Dermis microvascular lymphatic vessel endothelial cell (primary cell): ENCODE results near the gene MOGAT1. TPM values are rescaled to one million over a fixed set of nuclear protein-coding genes. Genes with fewer than 3 reads are reported as not detected.

Experiments used
- DNase-seq, 2 donors: peaks; one replicate each; pipeline versions ENCODE4 v3.0.0 to v3.0.0-alpha.2; 2010; ENCODE audit warnings: low read depth in 2 of 2
- total RNA-seq: library from RNA; depleted of rRNA; stranded (reverse); fragments of >200 nt; gene quantifications from 2 replicates; pipeline ENCODE4 v1.2.1, GENCODE V29; 2014

MOGAT1 gene
- total RNA-seq: not detected in 2 replicates

- peak in 1 of 2 donors; percentile 23 for DNase-seq
These were observed at the start of gene MOGAT1 for GRCh38 chr2:222671259-222672067. MOGAT1 (plus strand) TSS chr2:222671658; CDS start chr2:222671786, 128 bp downstream.

DNA sequence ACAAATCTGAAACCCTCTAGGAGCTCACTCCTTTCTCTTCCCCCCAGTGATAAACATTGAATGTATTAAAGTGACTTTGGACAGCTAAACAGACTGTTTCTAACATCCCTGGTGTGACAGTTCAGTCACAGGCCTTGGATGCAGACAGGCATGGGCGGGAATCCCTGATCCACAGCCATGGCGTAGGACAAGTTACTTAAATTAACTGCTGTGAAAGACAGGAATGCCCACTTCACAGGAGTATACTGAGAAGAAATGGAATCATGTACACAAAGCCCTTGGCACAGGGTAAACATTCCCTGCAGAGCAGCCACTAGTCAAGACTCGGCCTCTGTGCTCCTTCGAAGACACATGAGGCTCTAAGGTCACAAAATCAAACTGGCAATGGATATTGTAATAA is 49.6 kb upstream of the MOGAT1 start:
- no peak for DNase-seq

- no peak for DNase-seq
These were observed 48.5 kb upstream of the MOGAT1 start for GRCh38 chr2:222622910-222623309.

- no peak for DNase-seq
These were observed 47.6 kb upstream of the MOGAT1 start for GRCh38 chr2:222623756-222624309.

DNA sequence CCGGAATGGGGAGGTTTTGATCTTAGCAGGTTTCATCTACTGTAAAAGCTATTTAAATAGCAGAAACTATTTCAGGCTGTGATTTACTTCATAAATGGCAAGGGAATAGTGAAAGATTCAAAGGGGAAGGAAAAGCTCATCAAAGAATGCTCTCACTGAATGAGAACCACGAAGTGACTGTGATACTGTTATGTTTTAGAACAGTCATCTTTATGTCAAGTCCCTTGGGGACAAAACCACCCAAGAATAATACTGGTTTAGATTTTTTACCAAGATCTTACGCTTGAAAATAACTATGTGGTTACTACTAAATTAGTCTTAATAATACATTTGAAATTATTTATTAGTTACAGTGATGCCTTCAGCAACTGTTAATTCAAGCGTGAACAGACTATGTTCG is 43.7 kb upstream of the MOGAT1 start:
- no peak for DNase-seq

DNA sequence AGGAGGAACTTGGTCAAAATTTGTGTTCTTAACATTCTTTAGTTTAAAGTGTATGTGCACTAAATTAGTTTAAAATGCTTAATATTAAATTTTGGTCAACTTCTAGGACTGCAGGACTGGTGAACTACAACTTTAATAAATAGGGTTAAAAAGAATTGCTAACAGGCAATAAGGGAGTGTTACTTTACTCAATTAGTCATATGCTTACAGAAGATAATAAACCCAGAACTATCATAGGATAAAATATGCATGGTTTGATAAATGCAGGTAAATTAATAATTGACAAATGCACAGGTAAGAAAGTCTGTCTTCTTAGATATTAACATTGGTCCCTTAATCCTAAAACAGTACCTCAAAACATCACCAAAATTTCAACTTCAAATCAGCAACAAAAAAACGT is 36.2 kb upstream of the MOGAT1 start:
- no peak for DNase-seq

GRCh38 chr2:222637067-222637466 is 34.4 kb upstream of the MOGAT1 start:
- no peak for DNase-seq

GRCh38 chr2:222641336-222641735 is 30.1 kb upstream of the MOGAT1 start:
- DNase-seq: no peak

- DNase-seq: no peak
These were observed 28.3 kb upstream of the MOGAT1 start for GRCh38 chr2:222643134-222643533.

DNA sequence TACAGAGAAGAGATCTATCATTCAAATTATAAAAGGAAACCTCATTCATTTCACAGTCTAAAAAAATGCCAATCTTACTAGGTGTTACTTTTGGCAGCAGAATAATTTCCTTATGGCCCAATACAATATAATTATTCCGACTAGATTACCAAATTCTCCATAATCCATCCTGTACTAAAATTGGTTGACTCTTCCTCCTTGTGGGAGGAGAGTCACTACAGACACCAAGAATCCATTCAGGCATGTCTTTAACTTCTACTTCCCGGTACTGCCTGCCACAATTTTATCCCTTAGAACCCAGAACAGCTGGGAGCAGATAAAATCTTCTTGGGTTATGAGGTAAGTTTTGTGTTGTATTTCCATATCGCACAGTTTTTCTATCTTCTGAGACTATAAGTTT is 25.4 kb upstream of the MOGAT1 start:
- no peak for DNase-seq

GRCh38 chr2:222649801-222650200 is 21.7 kb upstream of the MOGAT1 start:
- no peak for DNase-seq

DNA sequence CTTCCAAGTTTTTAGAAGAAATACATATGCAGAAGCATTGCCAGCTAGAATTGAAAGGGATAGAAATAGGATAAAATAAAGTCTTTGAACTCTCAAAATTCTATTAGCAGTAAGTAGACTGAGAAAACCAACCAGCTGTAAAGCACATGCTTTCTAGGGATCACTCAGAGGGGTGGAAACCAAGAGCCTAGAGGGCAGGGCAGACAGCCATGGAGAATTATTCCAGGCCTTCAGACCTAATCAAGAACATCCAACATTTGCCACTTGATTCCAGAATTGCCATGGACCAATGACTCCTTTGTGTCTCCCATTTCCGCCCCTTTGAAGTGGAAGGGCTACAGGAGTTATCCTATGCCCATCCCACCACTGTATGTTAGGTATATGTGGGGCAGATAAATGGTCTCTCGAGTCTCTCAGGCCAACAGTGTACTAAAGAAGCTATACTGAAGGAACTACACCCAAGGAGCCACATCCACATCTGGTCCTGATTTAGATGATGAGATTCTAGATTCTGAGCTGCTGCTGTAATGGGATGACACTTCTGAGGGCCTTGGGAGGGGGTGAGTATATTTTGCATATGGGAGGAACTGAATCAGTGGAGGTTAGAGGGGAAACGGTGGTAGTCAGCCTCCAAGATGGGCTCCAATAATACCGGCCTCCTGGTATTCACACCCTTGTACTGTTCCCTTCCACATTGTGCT is 19.6 kb upstream of the MOGAT1 start:
- no peak for DNase-seq

DNA sequence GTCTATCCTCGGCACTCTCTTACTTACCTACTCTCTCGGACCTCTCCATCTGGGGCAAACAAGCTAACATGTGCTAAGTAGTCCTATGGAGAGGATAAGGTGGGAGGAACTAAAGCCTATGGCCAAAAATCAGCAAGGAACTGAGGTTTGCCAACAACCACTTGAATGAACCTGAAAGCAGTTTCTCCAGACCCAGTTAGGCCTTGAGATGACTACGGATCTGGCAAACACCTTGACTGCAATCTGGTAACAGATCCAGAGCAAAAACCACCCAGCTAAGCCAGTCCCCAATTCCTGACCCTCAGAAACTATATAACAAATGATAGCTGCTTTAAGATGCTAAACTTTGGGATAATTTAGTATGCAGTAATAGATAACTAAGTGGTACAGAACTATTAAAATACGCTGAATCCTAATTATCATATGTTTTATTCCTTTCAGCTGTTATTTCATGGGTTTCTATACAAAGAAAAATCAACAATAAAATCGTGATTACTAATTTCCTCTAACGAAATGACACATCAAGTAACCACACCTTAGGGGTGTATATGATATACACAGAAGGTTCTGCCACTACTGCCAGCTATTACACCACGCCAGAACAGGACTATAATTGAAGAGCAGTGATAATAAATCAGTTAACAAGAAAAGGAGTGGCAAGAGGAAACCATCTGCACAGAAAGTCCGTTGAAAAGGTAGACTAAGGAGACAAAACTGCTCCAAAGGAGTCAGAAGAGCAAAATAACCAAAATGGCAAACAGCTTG is 18.8 kb upstream of the MOGAT1 start:
- peak in 1 of 2 donors; percentile 35 for DNase-seq

DNA sequence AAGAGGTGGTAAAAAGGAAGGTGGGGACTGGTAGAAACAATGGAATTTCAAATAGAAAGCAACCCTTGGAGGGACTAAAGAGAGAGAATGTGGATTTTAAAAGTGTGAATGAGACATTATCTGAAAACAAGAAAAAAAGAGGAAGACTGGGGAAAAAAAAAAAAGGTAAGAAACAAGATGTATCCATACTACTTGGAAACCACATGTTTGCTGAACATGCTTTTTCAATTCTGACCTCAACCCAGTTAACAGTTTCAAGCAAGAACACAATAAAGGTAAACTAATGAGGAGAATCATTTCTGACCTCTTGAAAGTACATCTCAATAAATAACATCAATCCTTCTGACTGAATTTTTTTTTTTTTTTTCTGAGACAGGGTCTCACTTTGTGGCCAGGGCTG is 18.2 kb upstream of the MOGAT1 start:
- no peak for DNase-seq

- peak; percentile 95 to 96 for DNase-seq
These were observed 15.5 kb upstream of the MOGAT1 start, which contains the start of gene FARSB for GRCh38 chr2:222655787-222656525. FARSB (minus strand) TSS chr2:222656092; CDS start chr2:222656073, 19 bp downstream.

DNA sequence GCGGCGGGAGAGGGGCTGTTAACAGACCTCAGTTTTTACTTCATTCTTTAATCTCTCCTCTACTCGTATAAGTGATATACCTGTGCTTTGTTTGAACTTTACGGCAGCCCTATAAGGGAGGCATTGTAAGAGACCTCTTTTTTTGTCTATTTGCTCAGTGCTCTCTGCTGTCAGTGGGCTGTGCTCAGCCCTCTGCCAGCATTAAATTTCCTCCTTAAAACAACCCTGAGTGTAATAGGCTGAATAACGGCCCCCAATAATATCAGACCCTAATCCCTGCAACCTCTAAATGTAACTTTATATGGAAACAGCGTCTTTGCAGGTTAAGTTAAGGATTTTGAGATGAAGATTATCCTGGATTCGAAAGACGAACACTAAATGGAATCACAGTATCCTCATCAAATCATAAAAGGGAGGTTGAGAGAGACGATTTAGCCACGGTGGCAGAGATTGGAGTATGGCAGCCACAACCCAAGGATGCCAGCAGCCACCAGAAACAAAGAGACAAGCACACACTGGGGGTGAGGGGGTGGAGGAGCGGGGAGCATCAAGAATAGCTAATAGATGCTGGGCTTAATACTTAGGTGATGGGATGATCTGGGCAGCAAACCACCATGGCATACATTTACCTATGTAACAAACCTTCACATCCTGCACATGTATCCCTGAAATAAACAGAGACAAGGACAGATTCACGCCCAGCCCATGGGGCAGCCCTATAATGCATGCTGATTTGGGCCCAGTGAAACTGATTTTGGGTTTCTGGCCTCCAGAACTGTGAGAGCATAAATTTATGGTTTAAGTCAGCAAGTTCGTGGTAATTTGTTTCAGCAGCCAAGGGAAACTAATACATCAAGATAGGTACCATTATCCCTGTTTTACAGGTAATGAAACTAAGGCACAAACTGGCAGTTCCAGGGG is 14.7 kb upstream of the MOGAT1 start:
- DNase-seq: no peak

DNA sequence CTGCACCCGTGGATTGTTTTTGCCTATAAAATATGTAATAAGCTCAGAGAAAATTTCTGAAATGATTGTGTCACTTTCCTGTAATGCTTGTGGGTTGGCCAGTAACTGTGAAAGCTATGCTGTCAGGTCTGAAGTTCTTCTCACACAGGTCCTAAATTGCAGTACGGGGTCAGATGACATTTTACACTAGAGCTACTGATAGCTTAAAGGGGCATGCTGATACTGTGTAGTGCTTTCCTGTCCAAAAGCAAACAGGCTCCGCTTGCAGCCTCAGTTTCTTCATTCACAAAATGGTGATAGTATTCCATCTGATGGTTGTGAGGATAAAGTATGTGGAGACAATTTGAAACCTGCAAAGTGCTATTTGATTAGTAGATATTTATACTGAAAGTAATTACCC is 8.0 kb upstream of the MOGAT1 start:
- no peak for DNase-seq

DNA sequence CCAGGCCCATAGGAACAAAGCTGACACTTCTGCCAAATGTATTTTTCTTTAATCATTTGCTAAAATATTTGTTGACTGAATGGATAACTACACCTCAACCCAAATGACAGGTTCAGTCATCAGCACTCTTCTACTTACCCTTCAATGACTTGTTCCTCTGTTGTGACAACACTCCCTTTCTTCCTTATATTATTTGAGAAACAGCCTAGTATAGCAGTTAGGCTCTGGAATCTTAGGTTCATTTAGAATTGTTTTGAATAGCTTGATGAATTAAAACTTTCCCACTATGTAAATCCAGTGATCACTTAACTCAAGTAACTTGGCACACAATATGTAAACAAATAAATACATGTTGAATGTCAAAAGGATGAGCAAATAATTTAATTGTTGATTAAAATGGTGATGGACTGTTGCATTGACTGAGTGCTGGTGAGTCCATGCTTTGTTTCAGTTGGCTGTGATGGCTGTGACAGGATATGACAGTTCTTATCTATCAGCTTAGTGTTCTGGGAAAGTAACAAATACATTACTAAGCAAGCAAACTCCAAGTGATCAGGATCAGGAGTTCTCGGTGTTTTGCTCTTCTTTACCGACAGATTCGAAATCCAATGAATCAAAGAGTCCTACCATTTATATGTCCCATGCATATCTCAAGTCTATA is 2.8 kb upstream of the MOGAT1 start:
- DNase-seq: no peak

- DNase-seq: no peak
These were observed 2.1 kb upstream of the MOGAT1 start for GRCh38 chr2:222669353-222669752.
